GM12865 (cell line): ENCODE data around the gene NREP.

Experiments
- DNase-seq: peaks from one replicate; pipeline ENCODE4 v3.0.0; 2010; ENCODE audit warnings: low read depth
- H3K4me3 ChIP-seq: 2 replicates; pipeline ENCODE4 v1.5.1; 2011; ENCODE audit warnings: mild to moderate bottlenecking, low read depth, low read length, control low read depth
- CTCF ChIP-seq: IDR thresholded peaks from 2 replicates; pipeline ENCODE4 v1.5.1; 2011; ENCODE audit warnings: low read length, control low read depth, low read depth, inconsistent platforms; ENCODE audit not compliant: insufficient read depth; ENCODE audit errors: missing control alignments

NREP gene

GRCh38 chr5:111733571-111733970 lies 23.4 kb downstream of the NREP start:
- no peak overlapping the region for H3K4me3 ChIP-seq
- no peak for DNase-seq
- TF ChIP-seq CTCF: no peak

- DNase-seq: no peak
- no peak for TF ChIP-seq CTCF
- H3K4me3 ChIP-seq: no peak overlapping the region
Observed at GRCh38 chr5:111731638-111732037, 25.4 kb downstream of the NREP start.

GRCh38 chr5:111730659-111731382 lies 26.2 kb downstream of the NREP start:
- TF ChIP-seq CTCF: no peak
- no peak for DNase-seq
- H3K4me3 ChIP-seq: no peak overlapping the region

GRCh38 chr5:111728941-111729340 lies 28.1 kb downstream of the NREP start:
- DNase-seq: no peak
- no peak overlapping the region for H3K4me3 ChIP-seq
- TF ChIP-seq CTCF: no peak

- no peak for DNase-seq
- TF ChIP-seq CTCF: no peak
- H3K4me3 ChIP-seq: no peak overlapping the region
Observed at GRCh38 chr5:111726986-111727385, 30.0 kb downstream of the NREP start.

GRCh38 chr5:111722140-111722539 lies 34.9 kb downstream of the NREP start:
- DNase-seq: no peak
- H3K4me3 ChIP-seq: no peak overlapping the region
- no peak for TF ChIP-seq CTCF

GRCh38 chr5:111720333-111720890 lies 36.6 kb downstream of the NREP start:
- no peak overlapping the region for H3K4me3 ChIP-seq
- no peak for TF ChIP-seq CTCF
- DNase-seq: no peak
